B cell (primary cell): Measurements from ENCODE around the gene NFYC.

ENCODE experiments used
- EZH2 ChIP-seq: IDR thresholded peaks from 2 replicates; pipeline ENCODE4 v1.6.1; 2012; ENCODE audit warnings: borderline replicate concordance, low read depth, mild to moderate bottlenecking, moderate library complexity, low read length; ENCODE audit not compliant: insufficient read depth, poor library complexity, severe bottlenecking
- TF ChIP-seq, protein P1 (sequence below): fragments of 200-600 bp; IDR thresholded peaks from one replicate; pipeline ENCODE4 v1.8.0; 2022; ENCODE audit warnings: antibody characterized with exemption, mild to moderate bottlenecking

DNA sequence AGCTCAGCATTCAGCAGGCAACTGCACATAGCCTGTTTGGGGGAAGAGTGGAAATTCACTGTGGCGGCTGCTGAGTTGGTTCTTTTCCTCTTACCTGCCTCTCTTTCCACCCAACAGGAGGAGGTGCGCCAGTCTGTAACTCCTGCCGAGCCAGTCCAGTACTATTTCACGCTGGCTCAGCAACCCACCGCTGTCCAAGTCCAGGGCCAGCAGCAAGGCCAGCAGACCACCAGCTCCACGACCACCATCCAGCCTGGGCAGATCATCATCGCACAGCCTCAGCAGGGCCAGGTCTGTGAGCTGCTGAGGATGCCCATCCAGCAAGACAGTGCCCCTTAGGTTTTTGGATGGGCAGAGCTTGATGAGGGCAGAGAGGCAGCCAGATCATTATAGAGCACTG lies 66.5 kb downstream of the NFYC start:
- TF ChIP-seq, protein P1, sequence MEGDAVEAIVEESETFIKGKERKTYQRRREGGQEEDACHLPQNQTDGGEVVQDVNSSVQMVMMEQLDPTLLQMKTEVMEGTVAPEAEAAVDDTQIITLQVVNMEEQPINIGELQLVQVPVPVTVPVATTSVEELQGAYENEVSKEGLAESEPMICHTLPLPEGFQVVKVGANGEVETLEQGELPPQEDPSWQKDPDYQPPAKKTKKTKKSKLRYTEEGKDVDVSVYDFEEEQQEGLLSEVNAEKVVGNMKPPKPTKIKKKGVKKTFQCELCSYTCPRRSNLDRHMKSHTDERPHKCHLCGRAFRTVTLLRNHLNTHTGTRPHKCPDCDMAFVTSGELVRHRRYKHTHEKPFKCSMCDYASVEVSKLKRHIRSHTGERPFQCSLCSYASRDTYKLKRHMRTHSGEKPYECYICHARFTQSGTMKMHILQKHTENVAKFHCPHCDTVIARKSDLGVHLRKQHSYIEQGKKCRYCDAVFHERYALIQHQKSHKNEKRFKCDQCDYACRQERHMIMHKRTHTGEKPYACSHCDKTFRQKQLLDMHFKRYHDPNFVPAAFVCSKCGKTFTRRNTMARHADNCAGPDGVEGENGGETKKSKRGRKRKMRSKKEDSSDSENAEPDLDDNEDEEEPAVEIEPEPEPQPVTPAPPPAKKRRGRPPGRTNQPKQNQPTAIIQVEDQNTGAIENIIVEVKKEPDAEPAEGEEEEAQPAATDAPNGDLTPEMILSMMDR: no peak
- TF ChIP-seq EZH2: no peak
